Skeletal muscle tissue (tissue), 4 donors: ENCODE results near the gene BIN2. TPM values are rescaled to one million over a fixed set of nuclear protein-coding genes. Genes with fewer than 3 reads are reported as not detected.

ENCODE experiments used
- H3K27ac ChIP-seq: one replicate; pipeline ENCODE4 v1.7.0; 2013; ENCODE audit warnings: mild to moderate bottlenecking, low read depth, low read length, inconsistent platforms
- H3K27me3 ChIP-seq, 3 donors: one replicate each; pipeline ENCODE4 v1.7.0; 2013; ENCODE audit warnings: low read length in 3 of 3; ENCODE audit not compliant: control insufficient read depth in 3 of 3, insufficient read depth in 3 of 3
- H3K36me3 ChIP-seq, 3 donors: one replicate each; pipeline ENCODE4 v1.7.0; 2013; ENCODE audit warnings: low read length in 3 of 3; ENCODE audit not compliant: control insufficient read depth in 3 of 3, insufficient read depth in 3 of 3
- H3K4me1 ChIP-seq, 3 donors: one replicate each; pipeline ENCODE4 v1.7.0; 2013; ENCODE audit warnings: low read length in 3 of 3, mild to moderate bottlenecking in 3 of 3; ENCODE audit not compliant: control insufficient read depth in 3 of 3, insufficient read depth in 3 of 3
- H3K4me3 ChIP-seq, 3 donors: one replicate each; pipeline ENCODE4 v1.7.0; 2013; ENCODE audit warnings: low read length in 3 of 3
- H3K9ac ChIP-seq, 3 donors: one replicate each; pipeline ENCODE4 v1.7.0; 2013; ENCODE audit warnings: low read length in 3 of 3, mild to moderate bottlenecking in 3 of 3, moderate library complexity in 2 of 3, low read depth in 1 of 3
- H3K9me3 ChIP-seq, 3 donors: one replicate each; pipeline ENCODE4 v1.7.0; 2013; ENCODE audit warnings: low read length in 3 of 3; ENCODE audit not compliant: control insufficient read depth in 3 of 3
- total RNA-seq: library from RNA; depleted of rRNA; stranded (reverse); fragments of >200 nt; gene quantifications from one replicate; pipeline ENCODE4 v1.2.3, GENCODE V29; 2014
- donor health status: Osteomylitis.

The BIN2 gene
- total RNA-seq, 1 donor from 2014 or later, result 3.1 TPM

DNA sequence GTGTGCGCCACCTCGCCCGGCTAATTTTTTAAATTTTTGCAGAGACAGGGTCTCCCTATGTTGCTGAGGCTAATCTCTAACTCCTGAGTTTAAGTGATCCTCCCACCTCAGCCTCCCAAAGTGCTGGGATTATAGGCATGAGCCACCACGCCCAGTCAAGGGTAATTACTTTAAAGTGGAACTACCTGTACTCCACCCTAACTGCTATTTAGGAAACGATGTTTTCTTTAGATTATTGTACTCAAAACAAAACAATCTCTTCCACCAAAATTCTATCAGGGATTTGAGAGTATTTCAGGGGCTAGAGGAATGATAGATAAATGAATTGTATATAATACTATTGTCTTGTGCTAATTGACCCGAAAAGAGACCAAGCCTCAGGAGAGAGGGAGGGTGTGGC, 9.6 kb upstream of the BIN2 start:
- no peak overlapping the region for H3K4me3 ChIP-seq

DNA sequence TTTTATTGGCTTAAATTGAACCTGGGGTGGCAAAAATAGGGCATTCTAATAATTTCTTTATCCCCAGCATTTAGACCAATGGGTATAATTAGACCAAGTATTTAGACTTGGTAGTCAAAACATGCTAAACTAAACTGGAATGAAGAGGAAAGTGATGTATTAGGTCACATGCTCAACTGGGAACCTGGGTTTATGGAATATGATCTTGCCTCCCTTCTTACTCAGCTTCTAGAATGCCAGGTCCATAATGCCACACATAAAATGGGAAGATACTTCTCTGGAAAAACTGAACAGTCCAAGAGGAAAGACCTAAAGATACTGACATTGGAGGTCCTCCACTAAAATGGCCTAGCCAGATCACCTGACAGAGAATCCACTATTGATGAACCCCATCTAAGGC, 6.2 kb upstream of the BIN2 start:
- Histone ChIP-seq H3K27ac (no peak overlapping the region), H3K4me1 (peaks cover 0 to 14% (median 0%) of the 10 kb centered on the region in 3 donors), H3K4me3 (no peak overlapping the region), H3K27me3 (no peaks in the 10 kb centered on the region), H3K9ac (no peak overlapping the region), H3K9me3 (no peaks in the 10 kb centered on the region), H3K36me3 (no peaks in the 10 kb centered on the region)

More for the DNA sequence above, 9.6 kb upstream of the BIN2 start:
- H3K27me3 ChIP-seq, result no peaks in the 10 kb centered on the region
- no peaks in the 10 kb centered on the region for H3K36me3 ChIP-seq
- no peaks in the 10 kb centered on the region for H3K4me1 ChIP-seq
- no peak overlapping the region for H3K9ac ChIP-seq
- H3K27ac ChIP-seq, result no peak overlapping the region
- H3K9me3 ChIP-seq, result no peaks in the 10 kb centered on the region

DNA sequence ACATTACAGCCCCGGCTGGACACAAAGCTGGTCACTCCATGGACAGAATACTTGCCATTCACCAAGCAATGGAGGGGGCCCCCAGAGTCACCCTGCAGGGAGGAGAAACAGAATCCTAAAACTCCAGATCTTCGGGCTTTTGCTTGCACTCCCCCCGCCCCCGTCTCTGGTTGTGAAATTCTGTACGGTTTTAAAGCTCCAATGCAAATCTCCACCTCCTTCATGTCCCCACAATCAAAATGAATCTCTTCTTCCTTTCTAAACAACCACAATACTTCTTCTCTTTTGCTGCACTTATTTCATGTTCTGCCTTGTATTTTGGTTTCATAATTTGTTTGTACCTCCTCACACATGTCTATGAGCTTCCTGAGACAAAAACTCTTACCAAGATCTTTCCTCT, 5.8 kb upstream of the BIN2 start:
- peaks cover 0 to 14% (median 0%) of the 10 kb centered on the region in 3 donors for H3K4me1 ChIP-seq

DNA sequence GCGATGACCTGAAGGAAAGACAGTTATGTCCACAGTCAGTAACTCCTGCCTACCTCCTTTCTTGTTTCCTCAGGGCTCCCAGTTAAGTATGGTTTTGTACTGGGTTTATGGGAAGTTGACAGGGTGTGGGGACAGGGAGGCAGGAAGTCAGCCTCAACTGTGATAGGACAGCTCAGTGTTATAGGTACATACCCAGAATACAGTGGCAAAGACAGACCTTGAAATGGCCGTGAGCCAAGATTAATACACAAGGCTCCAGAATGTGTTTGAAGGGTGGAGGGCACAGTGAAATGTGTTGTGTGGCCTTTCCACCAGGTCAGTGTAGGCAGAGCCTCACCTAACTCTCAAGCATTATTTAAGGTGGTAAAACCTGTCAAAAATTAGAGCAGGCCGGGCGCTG, 4.6 kb upstream of the BIN2 start:
- no peaks in the 10 kb centered on the region for H3K36me3 ChIP-seq
- no peak overlapping the region for H3K27ac ChIP-seq

More for the DNA sequence above, 5.8 kb upstream of the BIN2 start:
- no peak overlapping the region for H3K9ac ChIP-seq
- no peak overlapping the region for H3K27ac ChIP-seq
- no peaks in the 10 kb centered on the region for H3K9me3 ChIP-seq
- no peaks in the 10 kb centered on the region for H3K36me3 ChIP-seq
- no peaks in the 10 kb centered on the region for H3K27me3 ChIP-seq
- no peak overlapping the region for H3K4me3 ChIP-seq

DNA sequence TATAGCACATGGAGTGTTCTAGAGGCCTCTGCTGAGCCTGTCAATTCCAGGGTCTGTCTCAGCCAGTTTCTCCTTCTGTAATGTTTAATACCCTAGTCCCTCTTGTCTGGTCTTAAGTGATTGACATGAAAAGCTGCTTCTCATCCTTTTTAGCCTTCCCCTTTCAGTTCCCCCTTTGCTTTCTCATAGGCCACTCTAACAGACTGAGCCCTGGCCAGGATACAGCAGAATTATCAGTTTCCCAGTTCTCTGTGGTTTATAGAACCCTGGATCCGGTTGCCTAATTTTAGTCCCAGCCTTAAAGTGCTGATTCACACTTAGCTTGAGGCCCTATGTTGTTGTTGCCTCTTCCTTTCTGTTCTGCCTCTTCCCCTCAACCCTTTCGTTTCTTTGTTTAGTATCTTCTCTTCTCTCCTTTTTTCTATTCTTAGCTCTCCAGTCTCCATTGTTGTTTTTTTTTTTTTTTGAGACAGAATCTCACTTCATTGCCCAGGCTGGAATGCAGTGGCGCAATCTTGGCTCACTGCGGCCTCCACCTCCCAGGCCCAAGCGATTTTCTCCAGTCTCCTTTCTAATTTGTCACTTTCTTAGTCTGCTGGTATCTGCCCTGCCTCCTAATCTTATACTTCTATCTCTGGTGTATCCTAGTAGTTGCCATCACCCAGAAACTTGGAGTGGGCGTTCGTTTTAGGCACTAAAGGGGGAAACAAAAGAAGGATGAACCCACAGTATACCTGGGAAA, 2.9 kb upstream of the BIN2 start:
- Histone ChIP-seq H3K4me3 (no peak overlapping the region), H3K4me1 (peaks cover 0 to 14% (median under 1%) of the 10 kb centered on the region in 3 donors), H3K27me3 (no peaks in the 10 kb centered on the region), H3K27ac (peak overlapping the region; percentile 30), H3K36me3 (no peaks in the 10 kb centered on the region), H3K9ac (no peak overlapping the region), H3K9me3 (no peaks in the 10 kb centered on the region)

More for the DNA sequence above, 4.6 kb upstream of the BIN2 start:
- Histone ChIP-seq H3K4me3 (no peak overlapping the region), H3K4me1 (peaks cover 0 to 14% (median 0%) of the 10 kb centered on the region in 3 donors), H3K27me3 (no peaks in the 10 kb centered on the region), H3K9me3 (no peaks in the 10 kb centered on the region), H3K9ac (no peak overlapping the region)

DNA sequence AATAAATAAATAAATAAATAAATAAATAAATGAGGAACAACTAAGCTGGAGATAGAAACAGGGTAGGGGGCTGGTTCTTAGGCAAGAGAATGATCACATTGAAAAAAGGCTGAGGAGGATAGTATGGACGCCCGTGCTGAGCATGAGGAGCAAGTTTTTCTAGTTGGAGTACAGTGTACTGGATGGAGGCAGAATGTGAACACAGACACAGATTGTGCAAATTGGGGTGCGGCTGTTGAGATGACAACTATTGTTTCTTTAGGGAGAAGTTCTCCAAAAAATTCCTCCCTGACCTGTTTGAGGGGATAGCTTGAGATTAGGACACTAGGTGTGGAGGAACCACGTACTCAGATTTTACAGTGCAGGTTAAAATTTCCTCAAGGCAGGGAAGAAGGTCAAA, 979 bp upstream of the BIN2 start:
- H3K27me3 ChIP-seq, result no peaks in the 10 kb centered on the region
- no peak overlapping the region for H3K9ac ChIP-seq
- H3K27ac ChIP-seq, result no peak overlapping the region
- H3K36me3 ChIP-seq, result no peaks in the 10 kb centered on the region
- H3K4me1 ChIP-seq, result peaks cover 0 to 14% (median 3%) of the 10 kb centered on the region in 3 donors
- no peaks in the 10 kb centered on the region for H3K9me3 ChIP-seq
- H3K4me3 ChIP-seq, result no peak overlapping the region

DNA sequence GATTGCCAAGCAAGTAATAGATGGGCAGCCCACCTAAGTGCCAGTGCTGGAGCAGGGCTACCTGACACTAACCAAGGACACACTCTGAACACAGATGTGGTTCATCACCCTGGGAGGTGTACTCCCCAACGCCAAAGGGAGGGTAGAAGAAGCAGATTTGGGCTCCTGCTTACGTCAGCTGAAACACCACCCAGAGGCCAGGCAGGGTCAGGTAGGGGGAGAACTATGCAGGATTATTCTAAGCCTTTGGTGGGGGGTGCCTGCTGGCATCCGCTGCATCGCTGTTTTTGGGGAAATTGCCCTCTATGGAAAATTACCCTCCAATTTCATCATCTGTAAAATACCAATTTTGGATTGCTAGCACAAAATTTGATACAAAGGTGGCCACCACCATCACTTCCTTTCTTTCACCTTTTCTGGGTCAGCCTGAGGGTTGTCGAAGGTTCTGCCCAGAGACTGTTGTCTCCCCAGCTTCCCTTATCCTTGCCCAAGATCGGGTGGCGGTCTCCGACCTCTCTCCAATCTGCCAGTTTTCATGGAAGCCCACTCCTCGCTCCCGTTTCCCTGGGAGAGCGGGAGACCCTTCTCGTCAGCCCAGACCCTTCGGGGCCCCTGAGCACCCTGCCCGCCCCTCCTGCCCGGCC, 535 bp downstream of the BIN2 start:
- Histone ChIP-seq H3K27me3 (peaks cover 0 to 5% (median 0%) of the 10 kb centered on the region in 3 donors), H3K36me3 (no peaks in the 10 kb centered on the region), H3K9me3 (no peaks in the 10 kb centered on the region), H3K4me3 (peak overlapping the region in 1 of 3 donors; percentile 8), H3K27ac (peak overlapping the region; percentile 47), H3K9ac (peak overlapping the region in 1 of 3 donors; percentile 20), H3K4me1 (peaks cover 0 to 14% (median 3%) of the 10 kb centered on the region in 3 donors)

DNA sequence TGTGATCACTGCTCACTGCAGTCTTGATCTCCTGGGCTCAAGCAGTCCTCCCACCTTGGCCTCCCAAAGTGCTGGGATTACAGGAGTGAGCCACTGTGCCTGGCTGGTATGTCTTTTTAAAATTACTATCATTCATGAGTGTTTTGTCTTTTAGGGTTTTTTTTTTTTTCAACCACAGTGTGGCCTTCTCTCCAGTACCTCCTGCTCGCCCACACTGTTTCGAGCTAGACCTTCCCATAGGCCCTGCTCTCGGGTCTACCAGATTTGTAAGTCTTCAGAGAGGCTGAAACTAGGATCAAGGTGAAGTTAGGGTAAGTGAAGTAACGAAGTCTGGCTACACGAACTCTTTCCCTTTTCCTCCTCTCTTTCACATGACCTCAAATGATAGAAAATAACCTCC, 1.5 kb downstream of the BIN2 start:
- H3K27me3 ChIP-seq, result peaks cover 0 to 5% (median 0%) of the 10 kb centered on the region in 3 donors
- H3K4me1 ChIP-seq, result peaks cover 0 to 14% (median 3%) of the 10 kb centered on the region in 3 donors
- H3K36me3 ChIP-seq, result no peaks in the 10 kb centered on the region
- H3K9me3 ChIP-seq, result no peaks in the 10 kb centered on the region
- no peak overlapping the region for H3K9ac ChIP-seq
- no peak overlapping the region for H3K27ac ChIP-seq
- H3K4me3 ChIP-seq, result no peak overlapping the region

DNA sequence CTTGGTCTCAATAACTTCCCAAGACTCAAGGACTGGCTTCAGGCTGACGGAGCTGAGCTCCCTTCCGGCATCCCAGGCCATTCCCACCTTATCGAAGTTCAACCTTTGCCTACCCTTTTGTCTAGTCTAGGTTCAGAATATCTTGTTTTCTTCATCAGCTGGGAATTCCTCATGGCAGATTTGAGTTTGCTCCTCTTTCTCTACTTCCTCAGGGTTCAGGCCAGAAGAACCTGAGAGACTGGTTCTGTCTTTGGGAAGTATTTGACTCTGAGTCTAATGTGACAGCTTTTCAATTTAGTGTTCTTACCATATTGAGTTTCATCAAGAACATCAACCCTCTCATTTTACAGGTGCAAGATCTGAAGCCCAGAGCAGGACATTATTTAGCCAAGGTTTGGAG, 2.1 kb downstream of the BIN2 start:
- Histone ChIP-seq H3K9ac (no peak overlapping the region), H3K36me3 (no peaks in the 10 kb centered on the region), H3K9me3 (no peaks in the 10 kb centered on the region), H3K27me3 (peaks cover 0 to 5% (median 0%) of the 10 kb centered on the region in 3 donors), H3K27ac (no peak overlapping the region), H3K4me3 (no peak overlapping the region), H3K4me1 (peaks cover 0 to 9% (median 3%) of the 10 kb centered on the region in 3 donors)

DNA sequence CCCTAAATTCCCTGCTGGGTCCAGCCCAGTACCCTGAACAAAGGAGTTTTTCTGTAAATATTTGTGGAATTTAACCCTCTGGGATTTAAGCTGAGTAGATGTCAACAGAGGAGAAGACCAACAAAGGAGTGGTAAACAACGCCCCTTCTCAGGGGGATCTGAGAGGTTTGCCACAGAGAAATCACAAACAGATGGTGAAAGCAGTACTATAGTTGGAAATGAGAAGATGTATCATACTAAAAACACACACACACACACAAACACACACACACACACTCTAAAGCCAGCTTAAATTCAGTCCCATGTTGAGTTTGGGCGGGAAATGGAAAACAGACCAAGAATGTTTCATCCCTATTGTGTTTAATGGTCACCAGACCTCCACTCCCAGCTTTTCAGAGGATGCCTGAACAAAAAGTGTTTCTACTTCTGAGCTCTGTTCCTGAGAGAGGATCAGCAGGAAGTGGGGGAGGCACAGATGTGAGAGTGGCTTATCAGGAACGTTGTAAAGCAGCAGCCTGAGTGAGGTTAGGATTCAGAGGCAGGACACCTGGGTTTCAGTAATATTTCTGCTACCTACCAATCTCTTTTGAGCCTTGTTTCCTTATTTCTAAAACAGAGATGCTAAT, 3.2 kb downstream of the BIN2 start:
- no peak overlapping the region for H3K9ac ChIP-seq
- H3K27me3 ChIP-seq, result peaks cover 0 to 5% (median 0%) of the 10 kb centered on the region in 3 donors
- H3K4me3 ChIP-seq, result no peak overlapping the region
- H3K36me3 ChIP-seq, result no peaks in the 10 kb centered on the region
- no peaks in the 10 kb centered on the region for H3K9me3 ChIP-seq
- H3K4me1 ChIP-seq, result peaks cover 0 to 3% (median 0%) of the 10 kb centered on the region in 3 donors
- no peak overlapping the region for H3K27ac ChIP-seq
